ENCODE results near the gene PAPOLA.

DNA sequence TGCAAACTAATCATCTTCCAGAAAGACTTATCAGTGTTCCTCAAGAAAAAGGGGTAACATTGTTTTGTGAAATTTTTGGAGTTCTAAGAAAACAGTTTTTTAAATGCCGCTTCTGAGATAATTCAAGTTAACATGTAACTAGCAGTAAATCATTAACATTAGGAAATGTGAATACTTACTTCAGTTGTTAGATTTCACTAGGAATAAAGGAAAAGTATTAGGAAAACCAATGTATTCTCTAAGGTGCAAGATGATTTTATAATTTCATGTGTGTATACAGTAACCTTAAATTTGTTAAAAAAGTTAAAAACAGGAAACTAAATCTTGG lies 36.8 kb downstream of the PAPOLA start:
- TF ChIP-seq POLR2A (IDR thresholded peaks at IDR 0.05), result no peak
- TF ChIP-seq, protein P1, sequence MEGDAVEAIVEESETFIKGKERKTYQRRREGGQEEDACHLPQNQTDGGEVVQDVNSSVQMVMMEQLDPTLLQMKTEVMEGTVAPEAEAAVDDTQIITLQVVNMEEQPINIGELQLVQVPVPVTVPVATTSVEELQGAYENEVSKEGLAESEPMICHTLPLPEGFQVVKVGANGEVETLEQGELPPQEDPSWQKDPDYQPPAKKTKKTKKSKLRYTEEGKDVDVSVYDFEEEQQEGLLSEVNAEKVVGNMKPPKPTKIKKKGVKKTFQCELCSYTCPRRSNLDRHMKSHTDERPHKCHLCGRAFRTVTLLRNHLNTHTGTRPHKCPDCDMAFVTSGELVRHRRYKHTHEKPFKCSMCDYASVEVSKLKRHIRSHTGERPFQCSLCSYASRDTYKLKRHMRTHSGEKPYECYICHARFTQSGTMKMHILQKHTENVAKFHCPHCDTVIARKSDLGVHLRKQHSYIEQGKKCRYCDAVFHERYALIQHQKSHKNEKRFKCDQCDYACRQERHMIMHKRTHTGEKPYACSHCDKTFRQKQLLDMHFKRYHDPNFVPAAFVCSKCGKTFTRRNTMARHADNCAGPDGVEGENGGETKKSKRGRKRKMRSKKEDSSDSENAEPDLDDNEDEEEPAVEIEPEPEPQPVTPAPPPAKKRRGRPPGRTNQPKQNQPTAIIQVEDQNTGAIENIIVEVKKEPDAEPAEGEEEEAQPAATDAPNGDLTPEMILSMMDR (IDR thresholded peaks at IDR 0.05), result no peak
